Measurements from ENCODE around the gene SIPA1L3.

SIPA1L3 gene

DNA sequence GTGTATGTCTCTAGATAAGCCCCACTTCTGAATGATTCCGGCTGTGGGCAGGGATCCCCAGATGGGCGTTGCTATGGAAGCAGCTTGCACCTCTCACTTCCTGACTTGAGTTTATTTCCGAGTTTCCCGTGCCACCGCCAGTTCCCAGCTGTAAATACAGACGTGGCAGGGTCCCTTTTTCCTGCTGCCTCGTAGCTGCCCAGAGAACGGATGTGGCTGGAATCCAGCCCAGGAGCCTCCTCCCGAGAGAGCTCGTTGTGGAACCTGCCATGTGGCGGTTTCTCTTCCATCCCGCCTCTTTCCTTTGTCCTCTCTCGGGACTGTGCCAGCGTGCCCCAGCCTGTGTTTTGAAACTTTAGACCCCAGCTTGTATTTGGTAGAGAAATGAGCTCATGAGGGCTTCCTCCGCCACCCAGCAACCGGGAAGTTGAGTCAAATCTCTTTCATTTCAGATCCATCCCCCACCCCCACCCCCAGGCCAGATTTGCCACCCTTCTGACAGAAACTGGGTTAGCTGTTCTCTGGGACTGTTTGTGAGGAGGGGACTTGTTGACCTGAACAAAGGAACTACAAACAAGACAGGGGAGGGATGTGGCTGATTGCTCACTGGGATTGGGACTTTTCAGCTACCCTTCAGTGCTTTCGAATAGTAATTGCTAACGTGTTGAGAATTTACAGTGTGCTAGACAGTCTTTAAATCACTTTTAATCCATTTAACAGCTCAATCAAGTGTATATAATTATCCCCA lies 96.6 kb downstream of the SIPA1L3 start:
- DNase-seq, result peak; percentile 93

DNA sequence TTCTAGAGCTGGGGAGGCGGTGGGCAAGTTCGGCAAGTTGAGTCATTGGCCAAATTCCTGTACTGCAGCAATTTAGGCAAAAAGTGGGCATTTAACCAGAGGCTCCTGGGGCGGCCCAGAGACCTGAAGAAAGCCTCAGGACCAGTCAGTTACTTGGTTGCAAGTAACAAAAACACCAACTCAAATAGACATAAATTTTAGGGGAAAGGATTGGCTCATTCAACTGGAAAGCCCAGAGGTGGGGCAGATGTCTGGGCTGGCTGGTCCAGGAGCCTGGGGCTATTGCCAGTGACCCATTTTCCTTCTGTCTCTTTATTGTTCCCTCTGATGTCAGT lies 97.1 kb downstream of the SIPA1L3 start:
- DNase-seq, result peak; percentile 62

- DNase-seq, result peak; percentile 98
Observed at GRCh38 chr19:38004521-38005223, 97.7 kb downstream of the SIPA1L3 start.

DNA sequence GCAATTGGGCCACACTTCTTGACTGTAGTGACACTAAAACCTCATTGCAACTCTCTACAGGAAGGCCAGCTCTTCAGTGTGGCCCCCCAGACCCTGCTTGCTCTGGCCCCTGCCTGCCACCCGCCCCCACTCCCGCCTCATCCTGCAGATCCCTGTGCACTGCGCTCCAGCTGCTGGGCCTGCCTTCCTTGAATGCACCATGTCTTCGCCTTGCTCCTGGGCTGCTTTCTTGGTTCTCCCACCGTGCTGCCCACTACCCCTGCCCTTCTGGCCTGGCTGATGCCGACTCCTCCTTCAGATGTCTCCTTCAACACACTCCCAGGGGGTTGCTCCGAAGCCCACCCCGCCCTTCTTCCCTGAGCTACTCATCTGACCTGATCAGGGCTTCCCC lies 98.2 kb downstream of the SIPA1L3 start:
- DNase-seq, result no peak

DNA sequence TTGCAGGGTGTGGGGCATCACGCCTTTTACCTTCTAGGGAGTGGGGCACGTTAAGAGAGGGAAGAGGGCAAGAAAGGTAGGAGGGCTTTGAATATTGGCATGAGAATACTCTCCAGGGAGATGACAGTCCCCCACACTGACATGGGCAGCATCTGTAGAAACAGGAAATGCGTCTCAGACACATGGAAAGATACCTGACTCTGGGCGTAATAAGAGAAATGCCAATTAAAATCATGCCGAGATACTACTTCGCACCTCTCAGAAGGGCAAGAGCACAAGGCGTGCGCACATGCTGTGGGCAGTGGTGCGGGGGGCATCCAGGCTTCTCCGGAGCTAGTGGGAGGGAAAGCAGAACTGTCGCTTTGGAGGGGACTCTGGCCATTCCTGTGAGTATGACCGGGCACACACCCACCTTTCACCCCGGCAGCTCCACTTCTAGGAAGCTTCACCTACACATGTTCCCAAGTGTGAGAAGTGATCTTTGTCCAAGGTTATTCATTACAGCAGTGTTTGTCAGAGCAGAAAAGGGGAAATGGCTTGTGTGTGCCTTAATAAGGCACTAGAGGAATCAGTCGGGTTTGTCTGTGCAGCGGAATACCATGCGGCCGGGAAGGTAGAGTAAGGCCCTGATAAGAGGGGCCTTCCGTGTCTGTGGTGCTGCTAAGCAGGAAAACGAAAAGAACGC lies 99.5 kb downstream of the SIPA1L3 start:
- no peak for DNase-seq

DNA sequence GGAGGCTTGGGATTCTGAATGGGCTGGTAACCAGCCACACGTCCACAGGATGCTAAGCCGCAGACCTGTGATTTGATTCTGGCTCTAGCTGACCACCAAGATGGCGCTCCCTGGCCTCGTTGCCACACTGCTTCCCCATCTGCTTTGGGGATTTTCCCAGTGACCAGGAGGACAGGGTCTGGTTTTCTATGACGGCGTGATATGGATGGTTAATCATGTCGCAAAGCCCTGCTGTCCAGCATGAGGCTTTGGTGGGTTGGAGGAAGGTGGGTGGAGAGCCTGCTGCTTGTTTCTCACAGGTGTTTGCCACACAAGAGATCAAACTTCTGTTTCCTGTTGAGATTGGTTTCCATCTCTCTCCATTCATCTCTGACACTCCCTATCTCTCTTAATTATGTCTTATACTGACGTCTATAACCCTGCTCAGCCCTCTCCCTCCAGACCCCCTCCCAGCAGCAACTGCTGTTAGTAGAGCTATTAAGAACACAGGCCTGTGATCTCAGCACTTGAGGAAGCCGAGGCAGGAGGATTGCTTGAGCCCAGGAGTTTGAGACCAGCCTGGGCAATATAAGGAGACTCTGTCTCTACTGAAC lies 102.7 kb downstream of the SIPA1L3 start:
- no peak for DNase-seq

GRCh38 chr19:38011426-38011825 lies 104.4 kb downstream of the SIPA1L3 start:
- no peak for DNase-seq

DNA sequence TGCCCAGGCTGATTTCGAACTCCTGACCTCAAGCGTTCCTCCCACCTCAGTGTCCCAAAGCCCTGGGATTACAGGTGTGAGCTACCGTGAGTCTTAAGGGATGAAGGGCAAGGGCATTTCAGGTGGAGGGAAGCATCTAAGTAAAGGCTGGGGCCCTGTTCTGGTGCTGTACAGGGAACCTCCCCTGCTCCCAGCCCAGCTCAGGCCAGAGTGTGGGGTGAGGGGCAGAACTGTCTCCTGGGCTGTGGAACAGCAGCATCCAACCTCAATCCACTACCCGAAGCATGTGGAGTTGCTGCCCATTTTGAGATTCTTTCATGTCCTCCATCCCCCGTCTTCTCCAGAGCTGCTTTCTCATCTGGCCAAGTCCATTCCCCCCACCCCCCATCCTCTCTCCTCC lies 105.3 kb downstream of the SIPA1L3 start:
- DNase-seq, result no peak

- no peak for DNase-seq
Observed at GRCh38 chr19:38012944-38013343, 105.9 kb downstream of the SIPA1L3 start.

DNA sequence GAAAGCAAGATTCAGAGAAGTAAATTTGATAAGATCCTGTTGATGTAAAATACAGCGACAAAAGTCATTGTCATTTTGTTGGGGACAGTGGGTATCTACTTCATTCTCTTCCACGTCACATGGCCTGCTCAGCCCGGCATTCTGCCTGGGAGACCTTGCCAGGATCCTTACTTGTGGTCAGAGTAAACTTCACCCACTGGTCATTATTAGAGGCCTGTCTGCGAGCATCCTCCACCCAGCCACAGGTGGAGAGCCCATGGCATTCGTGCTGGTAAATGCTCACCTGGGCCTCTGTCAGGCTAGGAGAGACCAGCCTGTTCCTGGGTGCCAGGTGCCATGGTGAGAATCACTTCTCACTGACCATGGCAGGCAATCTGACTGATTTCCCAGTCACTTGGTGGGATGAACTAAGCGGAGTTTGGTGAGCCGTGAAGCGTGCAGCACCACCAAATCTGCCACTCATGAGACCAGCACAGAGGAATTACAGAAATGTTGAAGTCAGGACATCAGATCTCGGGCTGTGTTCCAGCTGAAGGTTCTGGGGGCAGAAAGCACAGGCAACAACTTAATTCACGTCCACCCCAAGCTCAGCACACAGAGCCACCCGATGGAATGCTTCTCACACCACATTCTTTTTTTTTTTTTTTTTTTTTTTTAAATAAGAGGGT lies 107.0 kb downstream of the SIPA1L3 start:
- DNase-seq, result no peak

DNA sequence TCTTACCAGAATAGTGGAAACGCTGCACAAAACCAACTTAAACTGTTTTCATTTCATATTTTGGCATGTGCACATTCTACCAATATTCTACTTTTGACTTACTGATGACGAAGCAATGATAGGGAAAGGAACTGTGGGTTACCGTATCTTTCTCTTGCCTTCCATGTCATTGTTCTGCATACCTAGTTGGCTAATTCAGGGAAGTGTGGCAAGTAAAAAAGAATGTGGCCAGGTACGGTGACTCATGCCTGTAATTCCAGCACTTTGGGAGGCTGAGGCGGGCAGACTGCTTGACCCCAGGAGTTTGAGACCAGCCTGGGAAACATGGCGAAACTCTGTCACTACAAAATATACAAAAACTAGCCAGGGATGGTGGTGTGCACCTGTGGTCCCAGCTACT lies 108.2 kb downstream of the SIPA1L3 start:
- no peak for DNase-seq

GRCh38 chr19:38015761-38016160 lies 108.8 kb downstream of the SIPA1L3 start:
- DNase-seq, result no peak

DNA sequence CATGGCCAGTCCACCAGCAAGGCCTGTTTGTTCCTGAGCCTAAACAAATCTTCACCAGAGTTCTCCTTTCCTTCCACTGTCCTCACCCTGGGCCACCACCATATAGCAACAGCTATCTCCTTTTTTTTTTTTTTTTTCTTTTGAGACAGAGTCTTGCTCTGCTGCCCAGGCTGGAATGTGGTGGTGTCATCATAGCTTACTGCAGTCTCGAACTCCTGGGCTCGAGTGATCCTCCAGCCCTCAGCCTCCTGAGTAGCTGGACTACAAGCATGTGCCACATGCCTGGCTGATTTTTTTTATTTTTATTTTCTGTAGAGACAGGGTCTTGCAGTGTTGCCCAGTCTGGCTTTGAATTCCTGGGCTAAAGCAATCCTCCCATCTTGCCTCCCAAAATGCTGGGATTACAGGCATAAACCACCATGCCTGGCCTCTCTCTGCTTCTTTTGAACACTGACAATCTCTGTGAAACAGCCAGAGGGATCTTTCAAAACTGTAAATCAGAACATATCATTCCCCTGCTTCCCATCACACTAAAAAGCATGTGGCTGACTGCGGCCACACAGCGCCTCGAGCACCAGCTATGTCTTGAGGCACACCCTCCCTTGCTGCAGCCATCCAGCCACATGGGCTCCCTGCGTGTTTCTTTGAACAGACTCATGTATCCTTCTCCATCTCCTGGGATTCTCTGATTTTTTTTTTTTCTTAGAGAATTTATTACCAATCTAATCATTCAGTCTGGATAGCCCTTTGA lies 110.6 kb downstream of the SIPA1L3 start:
- DNase-seq, result no peak

DNA sequence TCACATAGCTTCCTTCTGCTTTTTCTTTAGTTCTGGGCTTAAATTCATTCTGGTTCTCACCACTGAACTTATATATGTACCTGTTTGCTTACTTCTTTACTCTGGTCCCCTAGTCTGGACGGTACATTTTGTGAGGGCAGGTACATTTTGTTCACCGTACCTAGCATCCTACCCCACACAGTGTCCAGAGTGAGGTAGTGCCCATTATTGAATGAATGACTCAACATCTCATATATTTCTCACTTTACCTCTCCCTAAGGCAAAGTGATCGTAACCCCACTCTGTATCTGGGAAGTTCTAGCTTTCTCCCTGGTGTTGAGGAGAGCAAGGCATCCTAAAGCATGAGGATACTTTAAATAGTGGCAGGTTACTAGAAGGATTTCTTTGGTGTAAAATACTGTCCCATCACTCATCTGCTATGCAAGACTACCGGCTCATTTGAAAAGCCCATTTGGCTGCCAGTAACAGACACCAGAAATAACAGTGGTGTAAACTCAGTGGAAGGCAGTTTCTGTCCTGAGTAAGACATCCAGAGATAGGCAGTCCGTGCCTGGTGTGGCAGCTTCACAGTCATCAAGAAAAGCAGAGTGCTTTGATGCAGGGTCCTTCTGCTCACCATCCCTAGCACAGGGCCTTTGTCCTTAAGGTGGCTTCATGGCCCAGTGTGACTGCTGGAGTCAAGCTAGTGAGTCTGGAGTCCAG lies 111.8 kb downstream of the SIPA1L3 start:
- no peak for DNase-seq

DNA sequence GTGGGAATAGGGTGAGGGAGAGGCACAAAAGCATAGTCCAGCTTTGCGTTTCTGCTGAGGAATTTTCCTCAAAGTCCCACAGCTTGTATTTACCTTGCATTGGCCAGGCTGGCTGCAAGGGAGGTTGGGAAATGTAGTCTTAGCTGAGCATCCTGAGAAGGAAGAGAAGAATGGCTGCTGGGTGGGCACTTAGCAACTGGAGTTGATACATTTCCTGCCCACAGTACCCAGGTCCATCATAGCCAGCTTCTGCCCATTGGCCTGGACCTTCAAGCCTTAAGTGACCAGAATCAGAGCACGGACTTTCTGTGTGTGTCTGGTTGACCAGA lies 112.4 kb downstream of the SIPA1L3 start:
- DNase-seq, result no peak

GRCh38 chr19:38020311-38020710 lies 113.3 kb downstream of the SIPA1L3 start:
- DNase-seq, result no peak

DNA sequence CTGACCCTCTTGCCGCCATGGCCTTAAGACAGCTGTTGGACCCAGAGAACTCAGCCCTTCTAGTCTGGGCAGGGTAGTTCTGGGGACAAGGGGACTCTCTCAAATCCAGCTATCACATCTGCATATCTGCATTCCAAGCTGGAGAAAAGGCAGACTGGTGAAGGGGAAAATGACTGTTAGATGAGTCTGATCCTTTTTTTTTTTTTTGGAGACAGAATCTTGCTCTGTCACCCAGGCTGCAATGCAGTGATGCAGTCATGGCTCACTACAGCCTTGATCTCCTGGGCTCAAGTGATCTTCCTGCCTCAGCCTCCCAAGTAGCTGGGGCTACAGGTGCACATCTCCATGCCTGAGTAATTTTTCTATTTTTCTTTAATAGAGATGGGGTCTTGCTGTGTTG lies 114.3 kb downstream of the SIPA1L3 start:
- peak; percentile 34 for DNase-seq

- peak; percentile 69 for DNase-seq
Observed at GRCh38 chr19:38022791-38023670, 116.0 kb downstream of the SIPA1L3 start.

- DNase-seq, result no peak
Observed at GRCh38 chr19:38023671-38024541, 116.9 kb downstream of the SIPA1L3 start.

All from fibroblast of skin of right biceps (primary cell).